HCT116 (cell line): ENCODE results near the gene FTSJ1. TPM values are rescaled to one million over a fixed set of nuclear protein-coding genes. Genes with fewer than 3 reads are reported as not detected.

Source experiments
- ATAC-seq: fragments of 200-7000 bp; cut with Tn5 transposase; 2 replicates; pipeline ENCODE4 v1.9.1; 2020; ENCODE audit warnings: mild to moderate bottlenecking, moderate library complexity
- BruUV-seq: library from RNA; stranded (reverse); fragments of 400-500 nt; replicated peaks from 2 replicates; lab custom pipeline; 2021; lab: Mats Ljungman, UMichigan
- CTCF ChIA-PET: fragments of 300-600 bp; sonication (Branson Sonifier 250); formaldehyde crosslinking; loops from one replicate; lab custom pipeline; 2021; ENCODE audit warnings: antibody characterized with exemption; lab: Charles Lee
- POLR2A ChIA-PET: fragments of 300-600, 350-600 bp; sonication (Branson Sonifier 250); formaldehyde crosslinking; loops from one replicate; lab custom pipeline; 2021; ENCODE audit warnings: antibody characterized with exemption; lab: Charles Lee
- RAD21 ChIA-PET, 2 experiments: fragments of 300-600 bp; sonication (Branson Sonifier 250); formaldehyde crosslinking; loops; one replicate each; lab custom pipeline; 2023; ENCODE audit warnings: low total read pairs in 2 of 2; ENCODE audit not compliant: uncharacterized antibody in 2 of 2, unreplicated experiment in 2 of 2, low non-redundant PET in 1 of 2; lab: Charles Lee
- DNase-seq: peaks from one replicate; pipeline ENCODE4 v3.0.0-alpha.2; 2010; ENCODE audit warnings: low read depth, low spot score
- H2AFZ ChIP-seq: fragments of 200-600 bp; shearing (Covaris generic), sonication (generic); 2 replicates; pipeline ENCODE4 v1.6.1; 2017; ENCODE audit warnings: low read depth, mixed run types, mixed read lengths, antibody characterized with exemption, low read length; ENCODE audit not compliant: poor library complexity, severe bottlenecking
- H3K27ac ChIP-seq: 2 replicates; pipeline ENCODE4 v1.5.1; 2012; ENCODE audit warnings: low read depth, low read length
- H3K27me3 ChIP-seq: fragments of 200-600 bp; sonication (generic); 2 replicates; pipeline ENCODE4 v1.6.1; 2016; ENCODE audit warnings: mixed run types, low read length, mixed read lengths; ENCODE audit not compliant: insufficient read depth
- H3K36me3 ChIP-seq, 2 experiments: fragments of 200-500 bp in 1 of 2; fragments of 200-600 bp in 1 of 2; sonication (Bioruptor generic) in 1 of 2; sonication (generic) in 1 of 2; 2 replicates each; pipeline versions ENCODE4 v1.5.1 to v1.6.1; 2014 to 2016; ENCODE audit warnings: low read length in 2 of 2, inconsistent platforms in 1 of 2, mixed read lengths in 1 of 2, mixed run types in 1 of 2; ENCODE audit not compliant: insufficient read depth in 2 of 2, control insufficient read depth in 1 of 2
- H3K4me1 ChIP-seq, 2 experiments: fragments of 200-600 bp in 1 of 2; sonication (generic) in 1 of 2; 2 replicates each; pipeline versions ENCODE4 v1.5.1 to v1.6.1; 2012 to 2017; ENCODE audit warnings: low read length in 2 of 2, inconsistent platforms in 1 of 2, mild to moderate bottlenecking in 1 of 2, mixed read lengths in 1 of 2, mixed run types in 1 of 2, moderate library complexity in 1 of 2; ENCODE audit not compliant: insufficient read depth in 2 of 2, control insufficient read depth in 1 of 2
- H3K4me2 ChIP-seq: fragments of 200-600 bp; sonication (generic); 2 replicates; pipeline ENCODE4 v1.6.1; 2017; ENCODE audit warnings: mixed run types, low read length, mixed read lengths
- H3K4me3 ChIP-seq, 2 experiments: fragments of 200-600 bp in 1 of 2; sonication (generic) in 1 of 2; replicated peaks in 1 of 2; 2 replicates each; pipeline ENCODE4 v1.5.1; 2011 to 2016; ENCODE audit warnings: low read length in 2 of 2, control low read depth in 1 of 2, low read depth in 1 of 2, mild to moderate bottlenecking in 1 of 2, mixed read lengths in 1 of 2, mixed run types in 1 of 2
- H3K79me2 ChIP-seq: fragments of 200-600 bp; sonication (generic); 2 replicates; pipeline ENCODE4 v1.6.1; 2017; ENCODE audit warnings: mild to moderate bottlenecking, mixed run types, low read length, moderate library complexity, mixed read lengths; ENCODE audit not compliant: insufficient read depth
- H3K9ac ChIP-seq: fragments of 200-600 bp; sonication (generic); 2 replicates; pipeline ENCODE4 v1.6.1; 2016; ENCODE audit warnings: low read length, mixed read lengths
- H3K9me2 ChIP-seq: fragments of 200-600 bp; sonication (generic), shearing (Covaris generic); 2 replicates; pipeline ENCODE4 v1.6.1; 2017; ENCODE audit warnings: mixed run types, mild to moderate bottlenecking, moderate library complexity; ENCODE audit not compliant: insufficient read depth
- H3K9me3 ChIP-seq, 2 experiments: fragments of 200-500 bp in 1 of 2; fragments of 200-600 bp in 1 of 2; sonication (Bioruptor generic) in 1 of 2; sonication (generic) in 1 of 2; 2 replicates each; pipeline ENCODE4 v1.6.1; 2014 to 2017; ENCODE audit warnings: low read length in 2 of 2, mixed read lengths in 2 of 2, inconsistent platforms in 1 of 2, low read depth in 1 of 2, mild to moderate bottlenecking in 1 of 2, mixed run types in 1 of 2, moderate library complexity in 1 of 2; ENCODE audit not compliant: control insufficient read depth in 1 of 2, insufficient read depth in 1 of 2
- H4K20me1 ChIP-seq: fragments of 200-600 bp; sonication (generic), shearing (Covaris generic); 2 replicates; pipeline ENCODE4 v1.6.1; 2017; ENCODE audit warnings: mixed run types, mild to moderate bottlenecking, moderate library complexity; ENCODE audit not compliant: insufficient read depth
- CBX3 ChIP-seq: IDR thresholded peaks from 2 replicates; pipeline ENCODE4 v1.6.1; 2012; ENCODE audit warnings: low read depth
- EGR1 ChIP-seq: IDR thresholded peaks from 2 replicates; pipeline ENCODE4 v1.6.1; 2012; ENCODE audit warnings: low read depth
- ELF1 ChIP-seq: IDR thresholded peaks from 2 replicates; pipeline ENCODE4 v1.6.1; 2012; ENCODE audit warnings: low read depth, borderline replicate concordance
- EZH2phosphoT487 ChIP-seq: fragments of 200-600 bp; IDR thresholded peaks from 2 replicates; pipeline ENCODE4 v1.6.1; 2018; ENCODE audit warnings: antibody characterized with exemption, borderline replicate concordance
- JUND ChIP-seq: IDR thresholded peaks from 2 replicates; pipeline ENCODE4 v1.6.1; 2012
- POLR2AphosphoS5 ChIP-seq: IDR thresholded peaks from 2 replicates; pipeline ENCODE4 v1.6.1; 2011; ENCODE audit warnings: mild to moderate bottlenecking, low read depth, low read length, moderate library complexity
- SIN3A ChIP-seq: IDR thresholded peaks from 2 replicates; pipeline ENCODE4 v1.6.1; 2012; ENCODE audit warnings: low read depth
- SP1 ChIP-seq: IDR thresholded peaks from 2 replicates; pipeline ENCODE4 v1.6.1; 2012; ENCODE audit warnings: low read depth
- SRF ChIP-seq: IDR thresholded peaks from 2 replicates; pipeline ENCODE4 v1.6.1; 2012; ENCODE audit warnings: low read depth
- intact Hi-C: fragments of 100-400 bp; cut with micrococcal nuclease; formaldehyde crosslinking; loops from 2 replicates; pipeline ENCODE4 v1.10.0; 2022
- total RNA-seq: library from RNA; stranded (reverse); gene quantifications from one replicate; pipeline ENCODE4 v1.2.1, GENCODE V29; 2021; ENCODE audit not compliant: unreplicated experiment
- TF ChIP-seq, protein P1 (sequence below): IDR thresholded peaks from 2 replicates; pipeline ENCODE4 v1.6.1; 2012
- TF ChIP-seq, protein P2 (sequence below): IDR thresholded peaks from 2 replicates; pipeline ENCODE4 v1.6.1; 2012; ENCODE audit warnings: low read depth
- TF ChIP-seq, protein P3 (sequence below): IDR thresholded peaks from 2 replicates; pipeline ENCODE4 v1.6.1; 2011; ENCODE audit warnings: mild to moderate bottlenecking, low read length, moderate library complexity; ENCODE audit not compliant: insufficient replicate concordance; ENCODE audit errors: extremely low read depth

Gene FTSJ1
- total RNA-seq, 1 experiment from 2014 or later, result 64.9 TPM

DNA sequence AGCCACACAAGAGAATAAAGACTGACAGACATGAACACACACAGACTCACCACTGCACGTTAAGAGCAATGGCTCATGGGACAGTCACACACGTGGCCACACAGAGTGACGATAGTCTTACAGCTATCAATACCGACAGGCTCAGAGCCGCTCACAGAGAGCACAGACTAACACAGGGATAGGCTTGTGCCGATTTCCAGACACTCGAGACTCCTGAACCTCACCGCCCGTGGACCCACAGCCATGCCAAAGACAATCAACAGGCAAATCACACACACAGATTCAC is 5.2 kb upstream of the FTSJ1 start:
- Histone ChIP-seq H3K27me3 (no peaks in the 10 kb centered on the region), H3K9me2 (no peaks in the 10 kb centered on the region), H3K9ac (no peak overlapping the region), H3K4me3 (no peak overlapping the region), H3K79me2 (peaks cover 22% of the 10 kb centered on the region), H3K4me1 (peaks cover 8 to 33% of the 10 kb centered on the region in 2 experiments; a peak in 3 of 4 replicates), H3K36me3 (no peaks in the 10 kb centered on the region), H4K20me1 (no peaks in the 10 kb centered on the region), H3K4me2 (no peak overlapping the region), H3K27ac (no peak overlapping the region), H2AFZ (no peak overlapping the region), H3K9me3 (no peaks in the 10 kb centered on the region)
- ChIA-PET RAD21 (no interaction called here), CTCF (no interaction called here), POLR2A (no interaction called here)
- TF ChIP-seq, protein P1, sequence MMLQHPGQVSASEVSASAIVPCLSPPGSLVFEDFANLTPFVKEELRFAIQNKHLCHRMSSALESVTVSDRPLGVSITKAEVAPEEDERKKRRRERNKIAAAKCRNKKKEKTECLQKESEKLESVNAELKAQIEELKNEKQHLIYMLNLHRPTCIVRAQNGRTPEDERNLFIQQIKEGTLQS, result no peak
- TF ChIP-seq JUND, result no peak
- TF ChIP-seq, protein P2, sequence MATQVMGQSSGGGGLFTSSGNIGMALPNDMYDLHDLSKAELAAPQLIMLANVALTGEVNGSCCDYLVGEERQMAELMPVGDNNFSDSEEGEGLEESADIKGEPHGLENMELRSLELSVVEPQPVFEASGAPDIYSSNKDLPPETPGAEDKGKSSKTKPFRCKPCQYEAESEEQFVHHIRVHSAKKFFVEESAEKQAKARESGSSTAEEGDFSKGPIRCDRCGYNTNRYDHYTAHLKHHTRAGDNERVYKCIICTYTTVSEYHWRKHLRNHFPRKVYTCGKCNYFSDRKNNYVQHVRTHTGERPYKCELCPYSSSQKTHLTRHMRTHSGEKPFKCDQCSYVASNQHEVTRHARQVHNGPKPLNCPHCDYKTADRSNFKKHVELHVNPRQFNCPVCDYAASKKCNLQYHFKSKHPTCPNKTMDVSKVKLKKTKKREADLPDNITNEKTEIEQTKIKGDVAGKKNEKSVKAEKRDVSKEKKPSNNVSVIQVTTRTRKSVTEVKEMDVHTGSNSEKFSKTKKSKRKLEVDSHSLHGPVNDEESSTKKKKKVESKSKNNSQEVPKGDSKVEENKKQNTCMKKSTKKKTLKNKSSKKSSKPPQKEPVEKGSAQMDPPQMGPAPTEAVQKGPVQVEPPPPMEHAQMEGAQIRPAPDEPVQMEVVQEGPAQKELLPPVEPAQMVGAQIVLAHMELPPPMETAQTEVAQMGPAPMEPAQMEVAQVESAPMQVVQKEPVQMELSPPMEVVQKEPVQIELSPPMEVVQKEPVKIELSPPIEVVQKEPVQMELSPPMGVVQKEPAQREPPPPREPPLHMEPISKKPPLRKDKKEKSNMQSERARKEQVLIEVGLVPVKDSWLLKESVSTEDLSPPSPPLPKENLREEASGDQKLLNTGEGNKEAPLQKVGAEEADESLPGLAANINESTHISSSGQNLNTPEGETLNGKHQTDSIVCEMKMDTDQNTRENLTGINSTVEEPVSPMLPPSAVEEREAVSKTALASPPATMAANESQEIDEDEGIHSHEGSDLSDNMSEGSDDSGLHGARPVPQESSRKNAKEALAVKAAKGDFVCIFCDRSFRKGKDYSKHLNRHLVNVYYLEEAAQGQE, result no peak
- no peak for TF ChIP-seq ELF1
- no peak for TF ChIP-seq SRF
- no peak for TF ChIP-seq SP1
- TF ChIP-seq CBX3, result no peak
- no TSS peak for BruUV-seq
- ATAC-seq (no peak), DNase-seq (no peak)
- intact Hi-C loops, result loop anchor here (10.0 kb wide), 1 partner anchor 104 kb away; the partner anchor contains the start of gene RBM3

DNA sequence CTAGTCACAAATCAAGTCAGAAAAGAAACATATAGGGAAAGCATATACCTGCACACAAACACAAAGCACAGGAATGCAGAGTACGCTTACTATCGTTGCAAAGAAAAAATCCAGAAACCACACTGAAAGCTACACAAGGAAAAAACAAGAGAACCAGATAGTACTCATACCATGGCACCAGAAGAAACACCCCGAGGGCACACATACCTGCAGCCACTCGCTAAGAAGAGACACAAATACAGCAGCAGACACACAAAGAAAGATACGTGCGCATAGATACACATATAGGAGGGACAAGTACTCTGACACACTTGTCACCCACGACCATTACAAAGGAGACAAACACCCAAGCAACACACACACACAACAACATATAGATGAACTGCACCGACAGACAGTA is 4.5 kb upstream of the FTSJ1 start:
- Histone ChIP-seq H3K27ac (no peak overlapping the region), H4K20me1 (no peaks in the 10 kb centered on the region), H3K4me2 (no peak overlapping the region), H3K9me3 (no peaks in the 10 kb centered on the region), H3K79me2 (peaks cover 27% of the 10 kb centered on the region), H2AFZ (no peak overlapping the region), H3K9me2 (no peaks in the 10 kb centered on the region), H3K4me3 (no peak overlapping the region), H3K4me1 (peaks cover 8 to 33% of the 10 kb centered on the region in 2 experiments; a peak in 3 of 4 replicates), H3K36me3 (no peaks in the 10 kb centered on the region), H3K27me3 (no peaks in the 10 kb centered on the region), H3K9ac (no peak overlapping the region)
- intact Hi-C loops, result loop anchor here (10.0 kb wide), 1 partner anchor 103 kb away; the partner anchor contains the start of gene RBM3
- no peak for ATAC-seq
- POLR2A ChIA-PET, result no interaction called here
- BruUV-seq, result no TSS peak
- CTCF ChIA-PET, result no interaction called here
- no peak for DNase-seq
- RAD21 ChIA-PET, result no interaction called here
- no peak for TF ChIP-seq EZH2phosphoT487
- no peak for TF ChIP-seq EGR1
- TF ChIP-seq CBX3, result no peak
- TF ChIP-seq, protein P3, sequence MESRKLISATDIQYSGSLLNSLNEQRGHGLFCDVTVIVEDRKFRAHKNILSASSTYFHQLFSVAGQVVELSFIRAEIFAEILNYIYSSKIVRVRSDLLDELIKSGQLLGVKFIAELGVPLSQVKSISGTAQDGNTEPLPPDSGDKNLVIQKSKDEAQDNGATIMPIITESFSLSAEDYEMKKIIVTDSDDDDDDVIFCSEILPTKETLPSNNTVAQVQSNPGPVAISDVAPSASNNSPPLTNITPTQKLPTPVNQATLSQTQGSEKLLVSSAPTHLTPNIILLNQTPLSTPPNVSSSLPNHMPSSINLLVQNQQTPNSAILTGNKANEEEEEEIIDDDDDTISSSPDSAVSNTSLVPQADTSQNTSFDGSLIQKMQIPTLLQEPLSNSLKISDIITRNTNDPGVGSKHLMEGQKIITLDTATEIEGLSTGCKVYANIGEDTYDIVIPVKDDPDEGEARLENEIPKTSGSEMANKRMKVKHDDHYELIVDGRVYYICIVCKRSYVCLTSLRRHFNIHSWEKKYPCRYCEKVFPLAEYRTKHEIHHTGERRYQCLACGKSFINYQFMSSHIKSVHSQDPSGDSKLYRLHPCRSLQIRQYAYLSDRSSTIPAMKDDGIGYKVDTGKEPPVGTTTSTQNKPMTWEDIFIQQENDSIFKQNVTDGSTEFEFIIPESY, result no peak
- no peak for TF ChIP-seq SIN3A
- TF ChIP-seq POLR2AphosphoS5, result no peak
